GM10266 (cell line): ENCODE data around the gene UBQLN3.

Experiments used
- DNase-seq: peaks from one replicate; pipeline ENCODE4 v3.0.0; 2012; ENCODE audit errors: extremely low spot score
- TF ChIP-seq, protein P1 (sequence below): IDR thresholded peaks from 2 replicates; pipeline ENCODE4 v1.5.1; 2012; ENCODE audit warnings: mild to moderate bottlenecking, low read depth; ENCODE audit not compliant: control insufficient read depth, insufficient read depth; ENCODE audit errors: missing control alignments

The UBQLN3 gene

GRCh38 chr11:5460983-5461621 is 48.7 kb downstream of the UBQLN3 start:
- TF ChIP-seq, protein P1, sequence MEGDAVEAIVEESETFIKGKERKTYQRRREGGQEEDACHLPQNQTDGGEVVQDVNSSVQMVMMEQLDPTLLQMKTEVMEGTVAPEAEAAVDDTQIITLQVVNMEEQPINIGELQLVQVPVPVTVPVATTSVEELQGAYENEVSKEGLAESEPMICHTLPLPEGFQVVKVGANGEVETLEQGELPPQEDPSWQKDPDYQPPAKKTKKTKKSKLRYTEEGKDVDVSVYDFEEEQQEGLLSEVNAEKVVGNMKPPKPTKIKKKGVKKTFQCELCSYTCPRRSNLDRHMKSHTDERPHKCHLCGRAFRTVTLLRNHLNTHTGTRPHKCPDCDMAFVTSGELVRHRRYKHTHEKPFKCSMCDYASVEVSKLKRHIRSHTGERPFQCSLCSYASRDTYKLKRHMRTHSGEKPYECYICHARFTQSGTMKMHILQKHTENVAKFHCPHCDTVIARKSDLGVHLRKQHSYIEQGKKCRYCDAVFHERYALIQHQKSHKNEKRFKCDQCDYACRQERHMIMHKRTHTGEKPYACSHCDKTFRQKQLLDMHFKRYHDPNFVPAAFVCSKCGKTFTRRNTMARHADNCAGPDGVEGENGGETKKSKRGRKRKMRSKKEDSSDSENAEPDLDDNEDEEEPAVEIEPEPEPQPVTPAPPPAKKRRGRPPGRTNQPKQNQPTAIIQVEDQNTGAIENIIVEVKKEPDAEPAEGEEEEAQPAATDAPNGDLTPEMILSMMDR = no peak
- no peak for DNase-seq
